Ascending aorta (tissue), 2 donors: ENCODE results near the gene LRATD1. TPM values are rescaled to one million over a fixed set of nuclear protein-coding genes. Genes with fewer than 3 reads are reported as not detected.

Experiments
- DNase-seq, 2 donors: peaks; one replicate each; pipeline ENCODE4 v3.0.0-alpha.2; 2019; ENCODE audit warnings: low spot score in 2 of 2
- H3K27ac ChIP-seq, 2 donors: fragments of 200-600 bp; sonication (generic); one replicate each; pipeline ENCODE4 v1.5.1; 2016 to 2017; ENCODE audit warnings: mild to moderate bottlenecking in 1 of 2
- H3K27me3 ChIP-seq: fragments of 200-600 bp; sonication (generic); one replicate; pipeline ENCODE4 v1.5.1; 2017
- H3K36me3 ChIP-seq, 2 donors: fragments of 200-600 bp; sonication (generic); one replicate each; pipeline ENCODE4 v1.5.1; 2016
- H3K4me1 ChIP-seq, 2 donors: fragments of 200-600 bp; sonication (generic); one replicate each; pipeline ENCODE4 v1.5.1; 2016 to 2017; ENCODE audit warnings: mild to moderate bottlenecking in 1 of 2
- H3K4me3 ChIP-seq, 2 donors: fragments of 200-600 bp; sonication (generic); one replicate each; pipeline ENCODE4 v1.5.1; 2016 to 2017; ENCODE audit warnings: mild to moderate bottlenecking in 1 of 2
- H3K9me3 ChIP-seq, 2 donors: fragments of 200-600 bp; sonication (generic); one replicate each; pipeline ENCODE4 v1.5.1; 2016
- intact Hi-C: fragments of 100-400 bp; cut with DNase I; formaldehyde crosslinking; loops from one replicate; pipeline ENCODE4 v1.15.1; 2023
- total RNA-seq: library from RNA; depleted of rRNA; stranded (reverse); fragments of >200 nt; gene quantifications from one replicate; pipeline ENCODE4 v1.1.0, GENCODE V29; 2016
- TF ChIP-seq, protein P1 (sequence below), 3 experiments: fragments of 200-600 bp in 2 of 3; fragments of 450-650 bp in 1 of 3; sonication (generic) in 2 of 3; IDR thresholded peaks; one replicate each; pipeline ENCODE4 v1.5.1; 2016 to 2019; ENCODE audit warnings: antibody characterized with exemption in 3 of 3, mild to moderate bottlenecking in 1 of 3, moderate library complexity in 1 of 3

Gene LRATD1
- total RNA-seq, 1 donor from 2014 or later, result 5.7 TPM

DNA sequence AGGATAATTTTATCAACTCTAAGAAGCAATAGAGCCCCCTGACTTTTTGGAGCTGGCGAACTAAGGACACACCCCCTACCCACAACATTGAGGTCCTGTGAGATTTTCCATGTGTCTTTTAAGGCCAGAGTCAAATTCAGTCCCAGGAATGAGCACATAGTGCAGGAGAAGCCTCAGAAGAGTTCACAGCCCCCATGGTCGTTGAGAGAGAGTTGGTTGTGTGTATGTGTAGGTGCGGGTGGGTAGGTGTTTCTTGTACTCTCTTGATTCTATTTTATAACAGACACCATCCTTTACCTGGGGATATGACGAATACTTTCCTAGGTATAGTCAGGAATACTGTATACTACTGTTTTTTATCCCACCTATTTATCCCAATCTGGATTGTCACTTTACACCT is 8.6 kb downstream of the LRATD1 start:
- Histone ChIP-seq H3K27me3 (no peaks in the 10 kb centered on the region), H3K36me3 (no peaks in the 10 kb centered on the region), H3K9me3 (no peaks in the 10 kb centered on the region), H3K4me3 (no peak overlapping the region), H3K4me1 (no peaks in the 10 kb centered on the region), H3K27ac (no peak overlapping the region)
- no peak for DNase-seq
- intact Hi-C loops, result no loop called here
- TF ChIP-seq, protein P1, sequence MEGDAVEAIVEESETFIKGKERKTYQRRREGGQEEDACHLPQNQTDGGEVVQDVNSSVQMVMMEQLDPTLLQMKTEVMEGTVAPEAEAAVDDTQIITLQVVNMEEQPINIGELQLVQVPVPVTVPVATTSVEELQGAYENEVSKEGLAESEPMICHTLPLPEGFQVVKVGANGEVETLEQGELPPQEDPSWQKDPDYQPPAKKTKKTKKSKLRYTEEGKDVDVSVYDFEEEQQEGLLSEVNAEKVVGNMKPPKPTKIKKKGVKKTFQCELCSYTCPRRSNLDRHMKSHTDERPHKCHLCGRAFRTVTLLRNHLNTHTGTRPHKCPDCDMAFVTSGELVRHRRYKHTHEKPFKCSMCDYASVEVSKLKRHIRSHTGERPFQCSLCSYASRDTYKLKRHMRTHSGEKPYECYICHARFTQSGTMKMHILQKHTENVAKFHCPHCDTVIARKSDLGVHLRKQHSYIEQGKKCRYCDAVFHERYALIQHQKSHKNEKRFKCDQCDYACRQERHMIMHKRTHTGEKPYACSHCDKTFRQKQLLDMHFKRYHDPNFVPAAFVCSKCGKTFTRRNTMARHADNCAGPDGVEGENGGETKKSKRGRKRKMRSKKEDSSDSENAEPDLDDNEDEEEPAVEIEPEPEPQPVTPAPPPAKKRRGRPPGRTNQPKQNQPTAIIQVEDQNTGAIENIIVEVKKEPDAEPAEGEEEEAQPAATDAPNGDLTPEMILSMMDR (IDR thresholded peaks at IDR 0.05), result no peak

DNA sequence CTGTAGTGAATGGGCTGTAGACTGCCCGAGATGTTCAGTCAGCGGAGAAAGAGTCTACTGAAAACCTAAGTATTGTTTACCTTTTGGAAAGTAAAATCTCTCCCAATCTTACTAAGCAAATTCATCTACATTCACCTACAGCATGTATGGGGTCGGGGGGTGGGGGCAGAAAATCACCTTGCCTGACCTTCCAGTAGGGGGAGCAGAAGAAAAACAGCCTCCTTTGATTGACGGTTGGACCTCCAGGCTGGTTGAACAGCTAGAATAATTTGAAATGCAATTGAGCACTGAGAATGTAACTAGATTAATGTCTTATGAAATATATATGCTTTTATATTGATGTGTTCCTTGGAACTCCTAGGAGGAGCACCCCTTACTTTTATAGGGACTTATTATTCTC is 10.0 kb downstream of the LRATD1 start:
- intact Hi-C loops, result no loop called here

DNA sequence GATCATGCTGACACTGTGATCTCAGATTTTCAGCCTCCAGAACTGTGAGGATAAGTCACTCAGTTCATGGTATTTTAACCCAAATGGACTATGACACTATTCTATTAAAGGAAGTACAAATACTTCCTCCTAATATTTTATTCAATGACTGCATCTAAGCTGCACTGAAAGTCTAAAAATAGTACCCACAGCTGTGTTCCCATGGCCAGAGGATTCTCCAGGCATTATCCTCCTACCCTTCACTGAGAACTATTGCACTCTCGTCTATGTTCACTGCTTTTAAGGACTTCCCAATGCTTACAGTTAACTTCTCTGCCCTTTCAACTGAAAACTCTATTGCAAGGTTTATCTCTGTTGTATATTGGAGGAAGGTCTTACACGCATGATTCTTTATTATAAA is 15.2 kb downstream of the LRATD1 start:
- TF ChIP-seq, protein P1 (IDR thresholded peaks at IDR 0.05), result no peak
- DNase-seq, result no peak
- Histone ChIP-seq H3K9me3 (no peaks in the 10 kb centered on the region), H3K4me1 (no peaks in the 10 kb centered on the region), H3K4me3 (no peak overlapping the region), H3K36me3 (no peaks in the 10 kb centered on the region), H3K27me3 (no peaks in the 10 kb centered on the region), H3K27ac (no peak overlapping the region)
- intact Hi-C loops, result no loop called here

More for the DNA sequence above, 10.0 kb downstream of the LRATD1 start:
- H3K9me3 ChIP-seq, result no peaks in the 10 kb centered on the region
- H3K27me3 ChIP-seq, result no peaks in the 10 kb centered on the region
- no peak for DNase-seq
- no peaks in the 10 kb centered on the region for H3K4me1 ChIP-seq
- TF ChIP-seq, protein P1 (IDR thresholded peaks at IDR 0.05), result no peak
- H3K4me3 ChIP-seq, result no peak overlapping the region
- H3K27ac ChIP-seq, result no peak overlapping the region
- no peaks in the 10 kb centered on the region for H3K36me3 ChIP-seq

DNA sequence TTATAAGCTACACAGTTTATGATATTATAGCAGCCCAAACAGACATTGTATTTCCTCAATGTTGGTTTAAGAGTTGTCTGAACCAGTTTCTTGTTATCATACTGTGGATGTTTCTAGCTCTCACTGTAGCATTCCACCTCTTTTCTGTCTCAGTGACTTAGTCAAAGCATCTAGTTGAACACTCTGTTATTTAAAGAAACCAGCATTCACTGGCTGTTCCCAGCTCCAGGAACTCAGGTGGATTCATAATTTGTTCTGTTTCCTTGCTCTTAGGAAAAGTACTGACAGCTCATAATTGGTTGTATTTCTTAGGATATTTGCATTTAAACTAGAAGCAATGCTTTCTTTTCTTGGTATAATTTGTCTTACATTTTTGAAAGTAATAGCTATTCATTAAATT is 17.5 kb downstream of the LRATD1 start:
- TF ChIP-seq, protein P1 (IDR thresholded peaks at IDR 0.05), result no peak
- DNase-seq, result no peak
- H3K4me1 ChIP-seq, result no peaks in the 10 kb centered on the region
- no peaks in the 10 kb centered on the region for H3K9me3 ChIP-seq
- no peak overlapping the region for H3K27ac ChIP-seq
- intact Hi-C loops, result no loop called here
- no peak overlapping the region for H3K4me3 ChIP-seq
- H3K27me3 ChIP-seq, result no peaks in the 10 kb centered on the region
- H3K36me3 ChIP-seq, result no peaks in the 10 kb centered on the region

DNA sequence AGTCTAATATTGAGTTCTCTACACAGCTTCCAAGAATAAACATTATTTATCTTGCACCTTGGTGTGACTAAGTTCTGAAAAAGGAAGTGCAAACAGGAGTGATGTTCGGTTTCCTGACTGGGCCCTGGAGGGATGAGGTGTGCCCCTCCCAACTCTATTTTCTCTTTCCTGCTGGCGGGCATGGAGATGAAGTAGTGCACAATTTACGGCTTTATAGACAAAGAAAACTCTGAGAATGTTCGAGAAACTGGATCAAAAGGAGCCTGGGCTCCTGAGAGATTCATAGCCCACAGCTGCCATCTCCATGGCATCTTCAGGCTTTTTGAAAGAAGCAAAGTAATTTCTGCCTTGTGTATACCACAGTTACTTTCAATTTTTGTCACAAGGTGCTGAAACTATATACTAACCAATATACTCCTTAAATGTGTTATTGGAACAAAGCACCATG is 22.3 kb downstream of the LRATD1 start:
- no peaks in the 10 kb centered on the region for H3K4me1 ChIP-seq
- H3K9me3 ChIP-seq, result no peaks in the 10 kb centered on the region
- no peak for DNase-seq
- intact Hi-C loops, result no loop called here
- H3K4me3 ChIP-seq, result no peak overlapping the region
- no peaks in the 10 kb centered on the region for H3K36me3 ChIP-seq
- no peaks in the 10 kb centered on the region for H3K27me3 ChIP-seq
- no peak overlapping the region for H3K27ac ChIP-seq
- TF ChIP-seq, protein P1 (IDR thresholded peaks at IDR 0.05), result no peak

DNA sequence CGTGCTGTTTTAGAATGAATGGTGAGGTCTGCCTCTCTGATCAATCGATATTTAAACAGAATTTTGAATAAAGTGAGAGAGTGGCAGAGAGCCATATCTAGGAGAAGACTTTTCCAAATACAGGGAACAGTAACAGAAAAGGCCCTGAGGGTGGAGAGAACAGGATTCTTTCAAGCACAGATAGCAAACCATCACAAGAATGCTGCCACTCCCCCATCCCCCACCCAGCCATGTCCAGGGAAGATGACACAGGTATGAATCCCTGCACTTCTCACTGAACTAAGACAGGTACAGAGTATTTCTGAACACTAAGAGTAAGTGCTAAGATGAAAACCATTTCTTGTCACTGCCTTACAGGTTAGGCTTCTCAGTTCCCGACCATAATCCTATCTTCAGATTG is 23.6 kb downstream of the LRATD1 start:
- H3K27ac ChIP-seq, result no peak overlapping the region
- intact Hi-C loops, result no loop called here
- TF ChIP-seq, protein P1 (IDR thresholded peaks at IDR 0.05), result no peak
- DNase-seq, result no peak
- no peaks in the 10 kb centered on the region for H3K36me3 ChIP-seq
- H3K27me3 ChIP-seq, result no peaks in the 10 kb centered on the region
- no peak overlapping the region for H3K4me3 ChIP-seq
- H3K4me1 ChIP-seq, result no peaks in the 10 kb centered on the region
- H3K9me3 ChIP-seq, result no peaks in the 10 kb centered on the region
